Measurements from ENCODE around the gene FAP. TPM values are rescaled to one million over a fixed set of nuclear protein-coding genes. Genes with fewer than 3 reads are reported as not detected.

Gene FAP
- total and polyA plus RNA-seq, 2 donors (not counting 3 experiments of a cell fraction or from before 2014, with no cell fraction given), result 1.1 TPM; not detected in 1

- no peak for TF ChIP-seq EZH2 (IDR thresholded peaks at IDR 0.05; ENCODE audit: borderline replicate concordance, low read depth, low read length, severe bottlenecking)
- TF ChIP-seq JUN (IDR thresholded peaks at IDR 0.05; ENCODE audit: borderline replicate concordance, insufficient read depth, insufficient read length, low read depth), result no peak
- TF ChIP-seq POLR2A (IDR thresholded peaks at IDR 0.05; ENCODE audit: low read depth, low read length), result no peak
- no peak for TF ChIP-seq MAX (IDR thresholded peaks at IDR 0.05; ENCODE audit: insufficient read depth, insufficient read length)
- TF ChIP-seq POLR2AphosphoS5 (IDR thresholded peaks at IDR 0.05; ENCODE audit: insufficient read depth, low read depth, low read length), result no peak
- no peak for TF ChIP-seq MYC (IDR thresholded peaks at IDR 0.05; ENCODE audit: low read depth, low read length)
- TF ChIP-seq GATA2 (IDR thresholded peaks at IDR 0.05; ENCODE audit: insufficient read depth, insufficient read length, low read depth, low read length), result no peak
- no peak for TF ChIP-seq FOS (IDR thresholded peaks at IDR 0.05; ENCODE audit: borderline replicate concordance, insufficient read depth, low read length)
- TF ChIP-seq CTCF (IDR thresholded peaks at IDR 0.05; ENCODE audit: extremely low read depth in 1 of 2, insufficient read depth in 1 of 2, low read depth in 1 of 2, low read length in 2 of 2), result no peak
- Histone ChIP-seq H4K20me1 (replicated peaks; ENCODE audit: control insufficient read depth, extremely low read depth, insufficient read depth, low read length) (no peaks in the 10 kb centered on the region), H3K9me1 (replicated peaks; ENCODE audit: control insufficient read depth, extremely low read depth, insufficient read depth, low read length) (no peaks in the 10 kb centered on the region), H3K27me3 (ENCODE audit: control insufficient read depth in 2 of 2, insufficient read depth in 2 of 2, low read length in 2 of 2) (no peaks in the 10 kb centered on the region), H3K9me3 (replicated peaks; ENCODE audit: control insufficient read depth, insufficient read depth, low read length) (no peaks in the 10 kb centered on the region), H3K4me1 (ENCODE audit: control insufficient read depth, extremely low read depth, insufficient read depth, low read length) (no peaks in the 10 kb centered on the region), H3K4me2 (ENCODE audit: insufficient read depth, low read length) (no peak overlapping the region), H3K36me3 (ENCODE audit: control insufficient read depth in 2 of 2, extremely low read depth in 1 of 2, insufficient read depth in 2 of 2, low read length in 2 of 2) (no peaks in the 10 kb centered on the region), H3K79me2 (ENCODE audit: control insufficient read depth, insufficient read depth, low read length) (no peaks in the 10 kb centered on the region), H3K9ac (replicated peaks; ENCODE audit: extremely low read depth, insufficient read depth, low read length) (no peak overlapping the region), H3K27ac (ENCODE audit: insufficient read depth, low read depth, low read length) (no peak overlapping the region), H3K4me3 (replicated peaks in 1 of 3; ENCODE audit: insufficient read depth in 1 of 3, low read depth in 1 of 3, low read length in 3 of 3) (no peak overlapping the region), H2AFZ (ENCODE audit: low read depth, low read length) (no peak overlapping the region)
- CTCF ChIA-PET, result interaction anchor here (1.2 to 2.5 kb wide), 3 partner anchors 11 to 62 kb away, joined by 3 to 17 read pairs (median 13); no protein-coding TSS in a partner anchor
- FAIRE-seq (no peak), DNase-seq (ENCODE audit: low read depth, low spot score) (no peak)
- POLR2A ChIA-PET, result no interaction called here
- dilution Hi-C loops (cut with MboI; ENCODE audit: extremely low pct_ligation_motif_present, low sequenced_read_pairs) (no loop called here), intact Hi-C loops (cut with micrococcal nuclease) (no loop called here)
- BruUV-seq (replicated peaks), result no TSS peak
Observed at GRCh38 chr2:162282765-162283425, 39.6 kb upstream of the FAP start.
